Measurements from ENCODE around the gene HMGN2. TPM values are rescaled to one million over a fixed set of nuclear protein-coding genes. Genes with fewer than 3 reads are reported as not detected.

Gene HMGN2
- total RNA-seq, result 648 and 658 TPM in 2 replicates

GRCh38 chr1:26472320-26472900 is at the start of gene HMGN2:
HMGN2 (plus strand) TSS chr1:26472440; CDS start chr1:26472613, 173 bp downstream.

GRCh38 chr1:26431979-26432695 is 40.1 kb upstream of the HMGN2 start, which contains the start of gene DHDDS:
DHDDS (plus strand) TSS chr1:26432321; CDS start chr1:26432946, 625 bp downstream.

Other genes starting within 250 kb of the HMGN2 start
- 8.7 and 8.9 TPM in 2 replicates for gene CEP85, start 238.2 kb upstream of the HMGN2 start, total RNA-seq
- 206 and 215 TPM in 2 replicates for gene SH3BGRL3, start 192.4 kb upstream of the HMGN2 start, total RNA-seq
- gene UBXN11, start 165.8 kb upstream of the HMGN2 start, total RNA-seq, result 3.5 and 7.8 TPM in 2 replicates
- gene CD52, start 154.5 kb upstream of the HMGN2 start, total RNA-seq, result 0.71 TPM in 1 of 2 replicates, not detected in the other
- gene CRYBG2, start 118.3 kb upstream of the HMGN2 start, total RNA-seq, result not detected in 2 replicates
- not detected in 2 replicates for gene ZNF683, start 99.7 kb upstream of the HMGN2 start, total RNA-seq
- gene LIN28A, start 61.6 kb upstream of the HMGN2 start, total RNA-seq, result not detected in 2 replicates
- 65.4 and 85.6 TPM in 2 replicates for gene DHDDS, start 40.1 kb upstream of the HMGN2 start, total RNA-seq
- 15.2 and 25.1 TPM in 2 replicates for gene RPS6KA1, start 57.3 kb downstream of the HMGN2 start, total RNA-seq
- 19.0 and 19.3 TPM in 2 replicates for gene ARID1A, start 223.6 kb downstream of the HMGN2 start, total RNA-seq